Measurements from ENCODE around the gene NDUFB10. TPM values are rescaled to one million over a fixed set of nuclear protein-coding genes. Genes with fewer than 3 reads are reported as not detected.

NDUFB10 gene
- polyA plus RNA-seq, 1 donor (not counting 4 experiments of a cell fraction or from before 2014, with no cell fraction given) = 107 TPM

- DNase-seq (ENCODE audit: low read depth, low spot score) (no peak), FAIRE-seq (no peak)
- H4K20me1 ChIP-seq (ENCODE audit: control insufficient read depth, extremely low read depth, insufficient read depth, low read length) = no peaks in the 10 kb centered on the region
- no peak overlapping the region for H2AFZ ChIP-seq (ENCODE audit: control insufficient read depth, low read length)
- H3K9me1 ChIP-seq (ENCODE audit: control insufficient read depth, extremely low read depth, insufficient read depth, low read length) = no peaks in the 10 kb centered on the region
- peaks cover 12% of the 10 kb centered on the region for H3K79me2 ChIP-seq (ENCODE audit: control insufficient read depth, insufficient read depth, low read length)
- H3K4me2 ChIP-seq (ENCODE audit: control insufficient read depth, extremely low read depth, insufficient read depth, low read depth, low read length) = peak overlapping the region; percentile 66
- peaks cover 32% of the 10 kb centered on the region for H3K27me3 ChIP-seq (ENCODE audit: control insufficient read depth, extremely low read depth, insufficient read depth, low read length)
- dilution Hi-C loops (cut with MboI; ENCODE audit: extremely low pct_ligation_motif_present, low sequenced_read_pairs) = no loop called here
- peaks cover 14 to 23% of the 10 kb centered on the region in 2 experiments for H3K36me3 ChIP-seq (ENCODE audit: control insufficient read depth in 2 of 2, extremely low read depth in 1 of 2, insufficient read depth in 2 of 2, low read length in 2 of 2)
- peak overlapping the region; percentile 26 for H3K27ac ChIP-seq (ENCODE audit: control insufficient read depth, insufficient read depth, low read length)
- H3K9me3 ChIP-seq (ENCODE audit: control insufficient read depth, low read depth, low read length) = no peaks in the 10 kb centered on the region
- peak overlapping the region; percentile 57 for H3K9ac ChIP-seq (ENCODE audit: control insufficient read depth, extremely low read depth, insufficient read depth, low read length)
- peak overlapping the region; percentile 40 to 52 (median 43) for H3K4me3 ChIP-seq (ENCODE audit: control insufficient read depth in 2 of 3, extremely low read depth in 1 of 3, insufficient read depth in 2 of 3, low read depth in 1 of 3, low read length in 3 of 3)
- peaks cover 25% of the 10 kb centered on the region for H3K4me1 ChIP-seq (ENCODE audit: control insufficient read depth, extremely low read depth, insufficient read depth, low read length)
- TF ChIP-seq EZH2 (IDR thresholded peaks at IDR 0.05; ENCODE audit: low read length) = no peak
- TF ChIP-seq, protein P1, sequence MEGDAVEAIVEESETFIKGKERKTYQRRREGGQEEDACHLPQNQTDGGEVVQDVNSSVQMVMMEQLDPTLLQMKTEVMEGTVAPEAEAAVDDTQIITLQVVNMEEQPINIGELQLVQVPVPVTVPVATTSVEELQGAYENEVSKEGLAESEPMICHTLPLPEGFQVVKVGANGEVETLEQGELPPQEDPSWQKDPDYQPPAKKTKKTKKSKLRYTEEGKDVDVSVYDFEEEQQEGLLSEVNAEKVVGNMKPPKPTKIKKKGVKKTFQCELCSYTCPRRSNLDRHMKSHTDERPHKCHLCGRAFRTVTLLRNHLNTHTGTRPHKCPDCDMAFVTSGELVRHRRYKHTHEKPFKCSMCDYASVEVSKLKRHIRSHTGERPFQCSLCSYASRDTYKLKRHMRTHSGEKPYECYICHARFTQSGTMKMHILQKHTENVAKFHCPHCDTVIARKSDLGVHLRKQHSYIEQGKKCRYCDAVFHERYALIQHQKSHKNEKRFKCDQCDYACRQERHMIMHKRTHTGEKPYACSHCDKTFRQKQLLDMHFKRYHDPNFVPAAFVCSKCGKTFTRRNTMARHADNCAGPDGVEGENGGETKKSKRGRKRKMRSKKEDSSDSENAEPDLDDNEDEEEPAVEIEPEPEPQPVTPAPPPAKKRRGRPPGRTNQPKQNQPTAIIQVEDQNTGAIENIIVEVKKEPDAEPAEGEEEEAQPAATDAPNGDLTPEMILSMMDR (optimal IDR thresholded peaks at IDR 0.05 in 1 of 3, IDR thresholded peaks at IDR 0.05 in 1 of 3, conservative IDR thresholded peaks at IDR 0.05 in 1 of 3; ENCODE audit: extremely low read depth in 1 of 3, insufficient read depth in 2 of 3, low read length in 3 of 3) = no peak
These were observed 19.3 kb downstream of the NDUFB10 start for GRCh38 chr16:1978476-1979120.

DNA sequence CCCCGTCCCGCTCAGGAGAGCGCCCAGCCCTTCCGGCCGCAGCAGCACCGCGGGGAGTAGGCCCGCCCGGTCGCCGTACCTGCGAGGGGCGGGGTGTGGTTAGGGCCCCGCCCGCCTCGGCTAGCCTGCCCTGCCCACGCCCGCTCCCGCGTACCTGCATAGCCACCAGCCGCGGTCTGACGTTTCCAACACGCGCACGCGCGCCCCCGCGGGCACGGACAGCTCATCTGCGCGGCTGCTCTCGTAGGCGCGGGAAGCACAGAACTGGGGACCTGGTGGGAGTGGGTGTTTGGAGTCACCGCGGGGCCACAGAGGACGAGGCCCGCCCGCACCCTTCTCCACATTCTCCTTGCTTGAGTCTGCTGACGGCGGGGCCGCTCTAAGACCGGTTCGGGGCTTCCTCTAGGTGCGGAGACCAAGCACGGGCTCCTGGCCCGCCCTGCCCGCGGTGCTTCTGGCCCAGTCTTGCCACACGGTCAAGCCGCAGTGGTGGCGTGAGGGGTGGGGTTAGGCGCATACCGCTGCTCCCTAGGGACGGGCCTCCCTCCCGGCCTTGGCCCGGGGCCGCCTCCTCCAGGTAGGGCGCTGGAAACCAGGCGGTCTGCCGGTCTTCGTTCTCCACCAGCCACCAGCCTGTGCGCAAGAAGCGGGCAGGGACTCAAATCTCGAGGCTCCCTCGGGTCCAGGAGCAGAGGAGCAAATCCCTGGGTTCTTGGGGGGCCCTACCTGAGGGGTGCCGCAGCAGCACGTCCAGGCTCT is 20.1 kb downstream of the NDUFB10 start:
- H3K27ac ChIP-seq (ENCODE audit: control insufficient read depth, insufficient read depth, low read length) = peak overlapping the region; percentile 26
- H3K9me1 ChIP-seq (ENCODE audit: control insufficient read depth, extremely low read depth, insufficient read depth, low read length) = no peaks in the 10 kb centered on the region
- DNase-seq (ENCODE audit: low read depth, low spot score) (no peak), FAIRE-seq (no peak)
- H3K9ac ChIP-seq (ENCODE audit: control insufficient read depth, extremely low read depth, insufficient read depth, low read length) = peak overlapping the region; percentile 57
- peaks cover 25% of the 10 kb centered on the region for H3K4me1 ChIP-seq (ENCODE audit: control insufficient read depth, extremely low read depth, insufficient read depth, low read length)
- peaks cover 4% of the 10 kb centered on the region for H3K79me2 ChIP-seq (ENCODE audit: control insufficient read depth, insufficient read depth, low read length)
- H3K4me2 ChIP-seq (ENCODE audit: control insufficient read depth, extremely low read depth, insufficient read depth, low read depth, low read length) = peak overlapping the region; percentile 61
- peak overlapping the region; percentile 8 for H2AFZ ChIP-seq (ENCODE audit: control insufficient read depth, low read length)
- no peak for TF ChIP-seq EZH2 (IDR thresholded peaks at IDR 0.05; ENCODE audit: low read length)
- TF ChIP-seq, protein P1 (optimal IDR thresholded peaks at IDR 0.05 in 1 of 3, IDR thresholded peaks at IDR 0.05 in 1 of 3, conservative IDR thresholded peaks at IDR 0.05 in 1 of 3; ENCODE audit: extremely low read depth in 1 of 3, insufficient read depth in 2 of 3, low read length in 3 of 3) = peak in 1 of 3 experiments; percentile 17
- dilution Hi-C loops (cut with MboI; ENCODE audit: extremely low pct_ligation_motif_present, low sequenced_read_pairs) = no loop called here
- H4K20me1 ChIP-seq (ENCODE audit: control insufficient read depth, extremely low read depth, insufficient read depth, low read length) = no peaks in the 10 kb centered on the region
- H3K27me3 ChIP-seq (ENCODE audit: control insufficient read depth, extremely low read depth, insufficient read depth, low read length) = peaks cover 34% of the 10 kb centered on the region
- peak overlapping the region; percentile 40 to 52 (median 51) for H3K4me3 ChIP-seq (ENCODE audit: control insufficient read depth in 2 of 3, extremely low read depth in 1 of 3, insufficient read depth in 2 of 3, low read depth in 1 of 3, low read length in 3 of 3)
- H3K9me3 ChIP-seq (ENCODE audit: control insufficient read depth, low read depth, low read length) = no peaks in the 10 kb centered on the region
- peaks cover 14 to 22% of the 10 kb centered on the region in 2 experiments for H3K36me3 ChIP-seq (ENCODE audit: control insufficient read depth in 2 of 2, extremely low read depth in 1 of 2, insufficient read depth in 2 of 2, low read length in 2 of 2)
